ENCODE results near the gene TOP3A. TPM values are rescaled to one million over a fixed set of nuclear protein-coding genes. Genes with fewer than 3 reads are reported as not detected.

TOP3A gene
- total and polyA plus RNA-seq, 2 of the 4 experiments (the other 2 are of a cell fraction): 13.4 to 21.3 TPM

DNA sequence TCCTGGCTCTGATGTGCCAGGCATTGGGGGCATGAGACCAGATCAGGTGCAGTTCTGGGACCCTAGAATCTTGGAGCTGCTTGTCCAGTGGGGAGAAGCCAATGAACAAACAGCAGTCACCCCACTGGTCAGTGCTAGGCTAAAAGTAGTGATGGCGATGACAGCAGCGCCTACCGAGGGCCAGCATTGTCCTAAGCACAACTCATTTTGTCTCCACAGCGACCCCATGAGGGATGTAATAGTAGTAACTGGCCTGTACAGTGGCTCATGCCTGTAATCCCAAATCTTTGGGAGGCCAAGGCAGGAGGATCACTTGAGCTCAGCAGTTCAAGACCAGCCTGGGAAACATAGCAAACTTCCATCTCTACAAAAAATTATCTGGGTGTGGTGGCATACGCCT, 6.5 kb upstream of the TOP3A start:
- Histone ChIP-seq H3K36me3 (ENCODE audit: control insufficient read depth, insufficient read depth, low read length) (peaks cover 54% of the 10 kb centered on the region), H2AK9ac (replicated peaks; ENCODE audit: low read depth, low read length, poor library complexity) (no peak overlapping the region), H3K79me1 (ENCODE audit: low read depth in 1 of 2, low read length in 2 of 2) (peaks cover 31 to 79% of the 10 kb centered on the region in 2 experiments), H3K9me3 (ENCODE audit: control insufficient read depth, insufficient read depth, low read length) (no peaks in the 10 kb centered on the region), H3K9me1 (ENCODE audit: insufficient read depth, low read length) (peaks cover 13% of the 10 kb centered on the region; the same call in 1 of the 2 replicates), H3K14ac (replicated peaks; ENCODE audit: low read depth, low read length) (no peak overlapping the region), H3K9ac (ENCODE audit: low read depth, low read length) (no peak overlapping the region), H2BK5ac (ENCODE audit: low read depth, low read length, poor library complexity, severe bottlenecking) (no peak overlapping the region), H4K20me1 (ENCODE audit: insufficient read depth, low read length) (peaks cover 58% of the 10 kb centered on the region), H3K4me3 (ENCODE audit: insufficient read depth, low read depth, low read length) (no peak overlapping the region), H4K5ac (ENCODE audit: low read depth, low read length) (no peak overlapping the region), H4K91ac (ENCODE audit: insufficient read depth, low read depth, low read length) (no peak overlapping the region), H4K8ac (ENCODE audit: low read depth in 2 of 2, low read length in 2 of 2) (no peak overlapping the region), H3K56ac (ENCODE audit: extremely low read depth, insufficient read depth, low read length) (no peak overlapping the region), H2AK5ac (ENCODE audit: low read depth, low read length) (no peak overlapping the region), H2BK15ac (ENCODE audit: low read depth, low read length) (no peak overlapping the region), H3K23ac (ENCODE audit: low read depth, low read length) (no peak overlapping the region), H3K18ac (ENCODE audit: low read depth, low read length) (no peak overlapping the region), H2AFZ (replicated peaks; ENCODE audit: low read length, poor library complexity) (no peak overlapping the region), H3K4me1 (ENCODE audit: control insufficient read depth, insufficient read depth, low read length) (peaks cover 6% of the 10 kb centered on the region; the same call in 1 of the 2 replicates), H3K27ac (ENCODE audit: insufficient read depth, low read length) (no peak overlapping the region), H2BK120ac (ENCODE audit: low read depth, low read length) (no peak overlapping the region), H3K4ac (ENCODE audit: low read depth, low read length) (no peak overlapping the region), H3K27me3 (ENCODE audit: control insufficient read depth, insufficient read depth, low read length) (no peaks in the 10 kb centered on the region), H2BK20ac (ENCODE audit: low read depth, low read length) (no peak overlapping the region), H3K4me2 (ENCODE audit: low read depth, low read length) (no peak overlapping the region)
- POLR2A ChIA-PET (ENCODE audit: unreplicated experiment): no interaction called here
- in situ Hi-C loops (cut with MboI; ENCODE audit: low sequenced_read_pairs): no loop called here
- CTCF ChIA-PET: no interaction called here
- no peak for DNase-seq
- intact Hi-C loops (cut with micrococcal nuclease): no loop called here
- BruUV-seq (replicated peaks): no TSS peak
- no peak for TF ChIP-seq RFX5 (IDR thresholded peaks at IDR 0.05; ENCODE audit: low read depth, low read length)
- TF ChIP-seq SMC3 (IDR thresholded peaks at IDR 0.05; ENCODE audit: low read depth, low read length): no peak
- no peak for TF ChIP-seq MXI1 (IDR thresholded peaks at IDR 0.05; ENCODE audit: borderline replicate concordance, low read depth, low read length)
- peak; percentile 8; the same call in 1 of the 2 replicates for TF ChIP-seq CTCF (conservative IDR thresholded peaks at IDR 0.05; ENCODE audit: low read depth, low read length)
- no peak for TF ChIP-seq RAD21 (IDR thresholded peaks at IDR 0.05; ENCODE audit: low read length)
- TF ChIP-seq USF2 (IDR thresholded peaks at IDR 0.05; ENCODE audit: low read depth, low read length): no peak
- no peak for TF ChIP-seq POLR2A (IDR thresholded peaks at IDR 0.05; ENCODE audit: low read depth, low read length)
- TF ChIP-seq MAFK (IDR thresholded peaks at IDR 0.05; ENCODE audit: low read depth, low read length): no peak
- no peak for ATAC-seq (ENCODE audit: low read depth)
- no CpG with 5 or more reads among the region's 5 CpGs for WGBS, 2 experiments (ENCODE audit: extremely low coverage in 2 of 2, insufficient read length in 1 of 2)
- dilution Hi-C loops (cut with HindIII; ENCODE audit: low sequenced_read_pairs, unreplicated experiment): no loop called here

Measured in IMR-90 (cell line).